ENCODE results near the gene TLNRD1. TPM values are rescaled to one million over a fixed set of nuclear protein-coding genes. Genes with fewer than 3 reads are reported as not detected.

The TLNRD1 gene
- total RNA-seq, 1 experiment from 2014 or later: 14.9 TPM

DNA sequence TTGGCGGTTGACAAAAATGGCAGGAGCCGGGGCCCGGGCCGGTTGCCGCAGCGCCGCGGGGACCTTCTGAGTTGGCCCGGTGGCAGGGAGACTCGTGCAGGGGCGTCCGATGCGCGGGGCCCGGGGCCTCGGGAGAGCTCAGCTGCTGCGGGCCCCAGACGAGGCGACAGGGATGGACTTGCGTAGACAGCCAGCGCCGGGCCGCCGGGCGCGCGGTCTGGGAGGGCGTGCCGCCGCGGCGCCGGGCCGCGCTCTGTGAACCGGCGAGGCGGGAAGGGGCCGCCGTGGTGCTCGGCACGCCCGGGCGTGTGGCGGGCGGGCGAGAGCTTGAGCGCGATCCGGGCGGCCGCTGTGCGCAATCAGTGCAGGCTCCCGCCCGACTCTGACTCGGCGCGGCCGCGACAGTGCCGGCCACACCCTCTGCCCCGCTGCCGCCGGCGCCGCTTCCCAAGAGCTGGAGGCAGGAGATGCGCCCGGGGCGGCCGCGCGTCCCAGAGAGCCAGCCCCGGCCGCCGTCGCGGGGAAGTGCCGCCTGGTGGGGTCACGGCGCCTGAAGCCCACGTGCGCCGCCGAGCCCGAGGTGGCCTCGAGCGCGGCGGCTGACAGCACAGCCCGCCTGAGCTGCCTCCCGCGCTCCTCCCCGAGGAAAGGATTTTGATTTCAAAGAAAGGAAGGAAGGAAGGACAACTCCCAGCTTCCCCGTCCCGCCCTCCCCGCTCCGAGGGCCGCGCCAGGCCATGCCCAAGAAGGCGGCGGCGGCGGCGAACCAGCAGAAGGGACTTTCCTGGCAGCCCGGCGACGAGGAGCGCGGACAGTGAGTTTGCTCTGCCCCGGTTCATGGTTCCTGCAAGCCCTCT, 657 bp downstream of the TLNRD1 start:
- ChIA-PET CTCF (no interaction called here), POLR2A (ENCODE audit: unreplicated experiment) (interaction anchor here (0.6 to 0.9 kb wide), 3 partner anchors 28 to 546 kb away, joined by 3 to 4 read pairs (median 3); no protein-coding TSS in a partner anchor)
- Histone ChIP-seq H3K9me3 (ENCODE audit: insufficient read depth, low read depth) (no peaks in the 10 kb centered on the region), H2AFZ (peak overlapping the region; percentile 93), H3K27ac (peak overlapping the region; percentile 83), H3K4me3 (peak overlapping the region; percentile 76), H3K4me2 (peak overlapping the region; percentile 93), H3K36me3 (ENCODE audit: low read depth) (no peaks in the 10 kb centered on the region), H3K79me2 (ENCODE audit: low read depth) (peaks cover 48% of the 10 kb centered on the region), H3K4me1 (replicated peaks; ENCODE audit: insufficient read depth) (peaks cover 18% of the 10 kb centered on the region), H4K20me1 (ENCODE audit: insufficient read depth) (no peaks in the 10 kb centered on the region; the same call in 1 of the 2 replicates), H3K9me2 (ENCODE audit: insufficient read depth) (no peaks in the 10 kb centered on the region), H3F3A (ENCODE audit: insufficient read depth, low read depth) (peaks cover 19% of the 10 kb centered on the region; the same call in 1 of the 2 replicates), H3K27me3 (ENCODE audit: insufficient read depth, low read depth) (no peaks in the 10 kb centered on the region)
- TSS peak; percentile 21 for BruUV-seq (replicated peaks)
- peak in 1 of 2 experiments; percentile 58 for DNase-seq
- TF ChIP-seq EZH2 (IDR thresholded peaks at IDR 0.05; ENCODE audit: low read depth): no peak
- TF ChIP-seq, protein P1, sequence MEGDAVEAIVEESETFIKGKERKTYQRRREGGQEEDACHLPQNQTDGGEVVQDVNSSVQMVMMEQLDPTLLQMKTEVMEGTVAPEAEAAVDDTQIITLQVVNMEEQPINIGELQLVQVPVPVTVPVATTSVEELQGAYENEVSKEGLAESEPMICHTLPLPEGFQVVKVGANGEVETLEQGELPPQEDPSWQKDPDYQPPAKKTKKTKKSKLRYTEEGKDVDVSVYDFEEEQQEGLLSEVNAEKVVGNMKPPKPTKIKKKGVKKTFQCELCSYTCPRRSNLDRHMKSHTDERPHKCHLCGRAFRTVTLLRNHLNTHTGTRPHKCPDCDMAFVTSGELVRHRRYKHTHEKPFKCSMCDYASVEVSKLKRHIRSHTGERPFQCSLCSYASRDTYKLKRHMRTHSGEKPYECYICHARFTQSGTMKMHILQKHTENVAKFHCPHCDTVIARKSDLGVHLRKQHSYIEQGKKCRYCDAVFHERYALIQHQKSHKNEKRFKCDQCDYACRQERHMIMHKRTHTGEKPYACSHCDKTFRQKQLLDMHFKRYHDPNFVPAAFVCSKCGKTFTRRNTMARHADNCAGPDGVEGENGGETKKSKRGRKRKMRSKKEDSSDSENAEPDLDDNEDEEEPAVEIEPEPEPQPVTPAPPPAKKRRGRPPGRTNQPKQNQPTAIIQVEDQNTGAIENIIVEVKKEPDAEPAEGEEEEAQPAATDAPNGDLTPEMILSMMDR (conservative IDR thresholded peaks at IDR 0.05): no peak
- intact Hi-C loops (cut with micrococcal nuclease; ENCODE audit: unreplicated experiment): loop anchor here (5.0 kb wide), 1 partner anchor 106 kb away; no protein-coding TSS in a partner anchor

DNA sequence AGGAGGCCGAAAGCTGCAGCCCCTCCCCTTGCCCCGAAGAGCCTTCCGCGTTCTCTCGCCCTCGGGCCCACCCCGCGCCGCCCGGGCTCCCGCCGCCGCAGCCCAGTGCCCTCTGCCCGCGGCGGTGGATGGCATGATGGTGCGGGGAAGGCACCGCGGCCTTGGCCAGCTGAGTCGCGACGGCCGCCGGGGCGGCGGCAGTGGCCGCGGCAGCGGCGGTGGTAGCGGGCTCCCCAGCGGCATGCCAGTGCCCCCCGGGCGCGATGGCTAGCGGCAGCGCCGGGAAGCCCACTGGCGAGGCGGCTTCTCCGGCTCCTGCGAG, 1.2 kb downstream of the TLNRD1 start:
- Histone ChIP-seq H3K9me3 (ENCODE audit: insufficient read depth, low read depth) (no peaks in the 10 kb centered on the region), H3K27ac (peak overlapping the region; percentile 83; the same call in 1 of the 2 replicates), H3K36me3 (ENCODE audit: low read depth) (no peaks in the 10 kb centered on the region), H3K4me2 (peak overlapping the region; percentile 93), H3K79me2 (ENCODE audit: low read depth) (peaks cover 52% of the 10 kb centered on the region), H3F3A (ENCODE audit: insufficient read depth, low read depth) (peaks cover 19% of the 10 kb centered on the region), H3K27me3 (ENCODE audit: insufficient read depth, low read depth) (no peaks in the 10 kb centered on the region), H3K4me3 (peak overlapping the region; percentile 76), H2AFZ (peak overlapping the region; percentile 75), H3K9me2 (ENCODE audit: insufficient read depth) (no peaks in the 10 kb centered on the region), H4K20me1 (ENCODE audit: insufficient read depth) (no peaks in the 10 kb centered on the region; the same call in 1 of the 2 replicates), H3K4me1 (replicated peaks; ENCODE audit: insufficient read depth) (peaks cover 18% of the 10 kb centered on the region)
- peak in 1 of 2 experiments; percentile 39 for DNase-seq
- TF ChIP-seq EZH2 (IDR thresholded peaks at IDR 0.05; ENCODE audit: low read depth): no peak
- TF ChIP-seq, protein P1 (conservative IDR thresholded peaks at IDR 0.05): no peak
- ChIA-PET POLR2A (ENCODE audit: unreplicated experiment) (interaction anchor here (0.7 to 0.9 kb wide), 2 partner anchors 90 to 547 kb away, joined by 3 read pairs; no protein-coding TSS in a partner anchor), CTCF (no interaction called here)
- intact Hi-C loops (cut with micrococcal nuclease; ENCODE audit: unreplicated experiment): loop anchor here (5.0 kb wide), 1 partner anchor 105 kb away; no protein-coding TSS in a partner anchor
- BruUV-seq (replicated peaks): no TSS peak

DNA sequence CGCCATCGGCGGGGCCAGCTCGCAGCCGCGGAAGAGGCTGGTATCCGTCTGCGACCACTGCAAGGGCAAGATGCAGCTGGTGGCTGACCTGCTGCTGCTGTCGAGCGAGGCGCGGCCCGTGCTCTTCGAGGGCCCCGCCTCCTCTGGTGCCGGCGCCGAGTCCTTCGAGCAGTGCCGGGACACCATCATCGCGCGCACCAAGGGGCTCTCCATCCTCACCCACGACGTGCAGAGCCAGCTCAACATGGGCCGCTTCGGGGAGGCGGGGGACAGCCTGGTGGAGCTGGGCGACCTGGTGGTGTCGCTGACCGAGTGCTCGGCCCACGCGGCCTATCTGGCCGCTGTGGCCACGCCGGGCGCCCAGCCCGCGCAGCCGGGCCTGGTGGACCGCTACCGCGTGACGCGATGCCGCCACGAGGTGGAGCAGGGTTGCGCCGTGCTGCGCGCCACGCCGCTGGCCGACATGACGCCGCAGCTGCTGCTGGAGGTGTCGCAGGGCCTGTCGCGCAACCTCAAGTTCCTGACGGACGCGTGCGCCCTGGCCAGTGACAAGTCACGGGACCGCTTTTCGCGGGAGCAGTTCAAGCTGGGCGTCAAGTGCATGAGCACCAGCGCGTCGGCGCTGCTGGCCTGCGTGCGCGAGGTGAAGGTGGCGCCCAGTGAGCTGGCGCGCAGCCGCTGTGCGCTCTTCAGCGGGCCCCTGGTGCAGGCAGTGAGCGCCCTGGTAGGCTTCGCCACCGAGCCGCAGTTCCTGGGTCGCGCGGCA, 1.8 kb downstream of the TLNRD1 start:
- ChIA-PET CTCF (no interaction called here), POLR2A (ENCODE audit: unreplicated experiment) (no interaction called here)
- Histone ChIP-seq H2AFZ (no peak overlapping the region; the same call in 1 of the 2 replicates), H3K79me2 (ENCODE audit: low read depth) (peaks cover 58% of the 10 kb centered on the region), H3K4me1 (replicated peaks; ENCODE audit: insufficient read depth) (peaks cover 18% of the 10 kb centered on the region), H3K27me3 (ENCODE audit: insufficient read depth, low read depth) (no peaks in the 10 kb centered on the region), H3K9me3 (ENCODE audit: insufficient read depth, low read depth) (no peaks in the 10 kb centered on the region), H3K9me2 (ENCODE audit: insufficient read depth) (no peaks in the 10 kb centered on the region), H3K36me3 (ENCODE audit: low read depth) (no peaks in the 10 kb centered on the region), H3K27ac (no peak overlapping the region), H3K4me2 (peak overlapping the region; percentile 93), H4K20me1 (ENCODE audit: insufficient read depth) (no peaks in the 10 kb centered on the region; the same call in 1 of the 2 replicates), H3F3A (ENCODE audit: insufficient read depth, low read depth) (peaks cover 19% of the 10 kb centered on the region), H3K4me3 (peak overlapping the region; percentile 76)
- no TSS peak for BruUV-seq (replicated peaks)
- intact Hi-C loops (cut with micrococcal nuclease; ENCODE audit: unreplicated experiment): loop anchor here (5.0 kb wide), 1 partner anchor 105 kb away; no protein-coding TSS in a partner anchor
- no peak for DNase-seq
- TF ChIP-seq, protein P1 (conservative IDR thresholded peaks at IDR 0.05): no peak
- TF ChIP-seq EZH2 (IDR thresholded peaks at IDR 0.05; ENCODE audit: low read depth): no peak

Data from PC-9 (cell line).